Activated CD8-positive, alpha-beta memory T cell treated with anti-CD3 and anti-CD28 coated beads for 1 hour (primary cell): Measurements from ENCODE around the gene MRTFA.
"Not testable (repeated sequence)": the region's sequence is repeated elsewhere in the genome, so short reads cannot be mapped to it uniquely, and the experiment has no call there.

Experiments
- DNase-seq, 2 donors: peaks; one replicate each; pipeline ENCODE4 v3.0.0-alpha.2; 2020; ENCODE audit warnings: low read depth in 1 of 2; ENCODE audit errors: extremely low read depth in 1 of 2

Gene MRTFA

GRCh38 chr22:40502919-40503318 is 133.6 kb downstream of the MRTFA start:
- DNase-seq, result no peak

DNA sequence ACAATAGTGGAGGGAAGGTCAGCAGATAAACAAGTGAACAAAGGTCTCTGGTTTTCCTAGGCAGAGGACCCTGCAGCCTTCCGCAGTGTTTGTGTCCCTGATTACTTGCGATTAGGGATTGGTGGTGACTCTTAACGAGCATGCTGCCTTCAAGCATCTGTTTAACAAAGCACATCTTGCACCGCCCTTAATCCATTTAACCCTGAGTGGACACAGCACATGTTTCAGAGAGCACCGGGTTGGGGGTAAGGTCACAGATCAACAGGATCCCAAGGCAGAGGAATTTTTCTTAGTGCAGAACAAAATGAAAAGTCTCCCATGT is 136.1 kb downstream of the MRTFA start:
- not testable (repeated sequence) for DNase-seq

GRCh38 chr22:40499209-40499623 is 137.3 kb downstream of the MRTFA start:
- DNase-seq, result no peak

DNA sequence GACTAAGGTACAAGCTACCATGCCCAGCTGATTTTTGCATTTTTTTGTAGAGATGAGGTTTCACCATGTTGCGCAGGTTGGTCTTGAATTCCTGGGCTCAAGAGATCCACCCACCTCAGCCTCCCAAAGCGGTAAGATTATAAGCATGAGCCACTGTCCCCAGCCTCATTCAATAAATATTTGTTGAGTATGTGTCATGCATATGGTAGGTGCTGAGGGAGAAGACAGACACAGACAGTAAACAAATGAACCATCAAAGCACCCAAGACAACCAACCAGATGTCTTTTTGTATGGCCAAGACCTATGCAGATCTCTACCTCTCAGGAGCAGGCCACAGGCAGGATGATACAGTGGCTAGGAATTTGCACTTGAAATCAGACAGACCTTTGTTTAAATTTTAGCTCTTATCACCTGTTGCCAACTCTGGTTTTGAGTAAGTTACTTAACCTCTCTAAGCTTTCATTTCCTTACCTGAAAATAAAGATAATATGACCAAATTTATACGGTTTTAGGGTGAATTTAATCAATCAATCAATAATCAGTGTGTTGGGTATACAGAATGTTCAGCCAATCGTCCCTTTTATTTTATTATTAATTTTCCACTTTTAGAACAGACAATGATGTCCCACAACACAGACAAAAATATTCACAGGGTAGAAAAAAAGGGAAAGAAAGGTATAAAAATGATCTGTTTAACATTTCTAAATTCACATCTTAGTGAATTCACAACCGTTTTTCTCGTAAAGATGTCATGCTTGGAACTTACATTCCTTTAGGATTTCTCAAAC is 137.9 kb downstream of the MRTFA start:
- no peak for DNase-seq

DNA sequence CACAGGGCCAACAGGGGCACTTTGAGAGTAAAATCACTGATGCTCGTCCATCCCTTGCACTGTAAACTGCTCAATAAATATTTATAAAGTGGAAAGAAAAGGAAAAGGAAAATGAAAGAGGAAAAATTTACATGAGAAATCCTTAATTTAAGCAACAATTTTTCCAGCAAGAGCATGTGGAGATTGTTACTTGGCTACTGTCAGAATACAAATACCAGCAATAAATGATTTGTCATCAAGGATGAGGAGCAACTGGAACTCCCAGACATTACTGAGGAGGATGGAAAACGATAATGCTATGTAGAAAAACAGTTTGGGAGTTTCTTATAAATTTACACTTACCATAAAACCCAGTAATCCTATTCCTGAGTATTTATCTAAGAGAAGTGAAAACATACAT is 143.1 kb downstream of the MRTFA start:
- DNase-seq, result no peak

- no peak for DNase-seq
Measured at GRCh38 chr22:40491990-40492631, 144.4 kb downstream of the MRTFA start.

DNA sequence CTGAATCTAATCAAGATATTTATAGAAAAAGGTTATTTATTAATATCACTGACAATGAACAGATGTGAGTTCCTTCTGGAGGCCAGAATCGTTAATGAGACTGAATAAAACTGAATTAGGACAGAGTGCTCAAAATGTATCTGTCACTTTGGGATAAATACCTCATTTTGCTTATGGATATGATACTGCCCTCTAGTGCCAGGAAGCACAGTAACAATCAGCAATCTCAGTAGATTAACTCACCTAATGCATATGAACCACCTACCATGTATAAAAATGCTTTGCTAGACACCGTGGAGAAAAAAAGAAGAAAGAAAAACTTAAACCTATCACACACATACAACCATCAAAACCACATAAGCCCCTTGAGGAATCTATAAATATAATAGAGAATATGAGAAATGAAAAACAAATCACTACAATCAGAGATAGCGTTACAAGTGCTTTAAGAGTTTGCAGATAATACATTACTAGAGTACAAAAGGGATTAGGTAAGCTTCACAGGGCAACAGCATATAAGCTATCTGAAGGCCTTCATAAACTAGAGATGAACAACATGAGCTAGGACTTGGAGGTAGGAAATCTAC is 148.8 kb downstream of the MRTFA start:
- DNase-seq, result no peak

DNA sequence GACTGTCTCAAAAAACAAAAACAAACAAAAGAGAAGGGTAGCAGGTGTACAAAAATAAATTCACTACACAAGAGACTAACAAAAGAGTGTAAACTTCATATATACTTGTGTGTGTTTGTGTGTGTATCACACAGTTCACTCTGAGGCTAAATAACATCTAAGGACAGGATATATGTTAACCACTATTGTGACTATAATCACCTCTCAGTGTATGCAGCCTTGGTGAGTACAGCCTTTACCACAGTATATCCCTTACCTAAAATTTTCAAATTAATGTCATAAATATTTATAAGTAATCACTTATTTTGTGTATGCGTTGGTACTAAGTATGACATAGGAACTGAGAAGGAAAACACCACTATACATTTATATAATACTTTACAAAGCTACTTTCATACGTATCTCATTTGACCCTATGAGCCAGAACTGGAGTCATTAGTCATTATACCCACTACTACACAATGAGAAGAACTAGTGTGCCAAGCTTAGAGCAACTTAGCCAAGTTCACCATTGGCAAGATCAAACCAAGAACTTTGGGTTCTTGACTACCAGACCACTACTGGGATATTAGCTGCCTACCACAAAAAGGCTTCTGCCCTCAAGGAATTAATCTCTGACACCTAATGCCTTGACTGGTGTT is 149.4 kb downstream of the MRTFA start:
- no peak for DNase-seq

DNA sequence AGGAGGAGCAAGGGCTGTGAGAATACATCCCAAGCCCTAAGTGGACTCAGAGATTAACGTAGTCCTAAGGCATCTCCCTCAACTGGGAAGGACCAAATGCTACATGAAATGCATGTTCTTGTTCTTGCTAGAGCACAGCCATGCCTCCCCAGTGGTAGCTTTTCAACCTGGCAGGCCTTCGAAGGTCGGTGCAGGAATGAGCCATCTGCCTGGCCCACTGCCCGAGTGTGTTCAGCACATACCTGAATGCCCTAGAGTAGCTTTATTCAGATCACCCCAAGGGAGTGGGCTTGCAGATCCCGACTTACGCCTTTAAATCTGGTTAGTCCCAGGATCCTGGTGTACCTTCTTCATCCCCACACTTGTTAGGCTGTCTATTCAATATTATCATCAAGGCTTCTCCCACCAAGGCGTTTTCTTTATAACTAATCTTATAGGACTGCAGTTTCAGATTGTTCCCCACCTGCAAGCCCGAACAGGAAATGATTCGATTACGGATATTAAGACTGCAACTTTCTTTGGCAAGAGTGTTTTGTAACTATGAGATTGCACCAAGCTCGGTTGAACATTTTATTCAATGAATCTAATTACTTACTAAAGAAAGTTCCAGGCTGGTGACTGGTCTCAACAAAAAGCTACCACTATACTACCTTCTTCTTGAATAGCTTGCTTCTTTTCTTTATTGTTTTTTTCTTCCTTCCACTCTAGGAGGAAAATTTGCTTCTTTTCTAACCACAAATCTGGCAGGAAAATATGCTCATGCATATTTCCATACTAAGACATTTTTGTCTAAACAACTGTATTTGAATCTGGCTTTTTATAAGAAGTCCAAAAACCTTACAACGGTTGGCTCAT is 150.5 kb downstream of the MRTFA start:
- no peak for DNase-seq

GRCh38 chr22:40484906-40485669 is 151.4 kb downstream of the MRTFA start:
- DNase-seq, result no peak

DNA sequence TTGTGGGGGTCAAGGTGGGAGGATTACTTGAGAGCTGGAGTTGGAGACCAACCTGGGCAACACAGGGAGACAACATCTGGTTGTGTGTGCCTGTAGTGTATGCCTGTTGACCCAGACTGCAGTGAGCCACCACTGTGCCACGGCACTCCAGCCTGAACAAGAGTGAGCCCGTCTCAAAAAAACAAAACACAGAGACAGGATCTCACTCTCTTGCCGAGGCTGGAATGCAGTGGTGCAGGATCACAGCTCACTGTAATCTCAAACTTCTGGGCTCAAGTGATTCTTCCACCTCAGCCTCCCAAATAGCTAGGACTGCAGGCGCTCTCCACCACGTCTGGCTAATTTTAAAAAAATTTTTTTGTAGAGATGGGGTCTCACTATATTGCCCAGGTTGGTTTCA is 153.6 kb downstream of the MRTFA start:
- DNase-seq, result no peak

GRCh38 chr22:40482391-40482790 is 154.1 kb downstream of the MRTFA start:
- no peak for DNase-seq

- DNase-seq, result no peak
Measured at GRCh38 chr22:40480996-40481395, 155.5 kb downstream of the MRTFA start.

DNA sequence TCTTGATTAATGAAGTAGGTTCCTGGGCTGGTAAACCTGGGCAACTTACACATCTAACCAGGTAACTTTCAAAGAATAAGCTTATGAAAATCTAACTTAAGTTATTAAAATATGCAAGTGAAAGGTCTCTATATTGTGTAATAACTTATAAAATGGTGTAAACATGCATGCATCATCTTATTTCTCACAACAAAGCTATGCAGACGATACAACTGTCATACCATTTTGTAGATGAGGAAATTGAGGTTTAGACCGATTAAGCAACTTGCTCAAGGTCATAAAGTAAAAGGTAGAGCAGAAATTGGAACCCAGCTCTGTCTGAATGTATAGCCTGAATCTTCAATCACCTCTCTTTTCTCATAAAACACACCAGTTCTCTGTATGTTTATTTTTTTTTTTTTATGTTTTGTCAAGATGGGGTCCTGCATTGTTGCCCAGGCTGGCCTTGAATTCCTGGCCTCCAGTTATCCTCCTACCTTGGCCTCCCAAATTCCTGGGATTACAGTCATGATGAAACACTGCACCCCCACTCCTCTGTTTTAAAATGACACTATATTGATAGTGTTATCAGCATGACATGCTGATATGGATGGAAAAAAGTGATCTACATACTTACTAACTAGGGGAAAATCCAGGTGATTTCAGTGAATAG is 156.5 kb downstream of the MRTFA start:
- DNase-seq, result no peak

- no peak for DNase-seq
Measured at GRCh38 chr22:40479126-40479800, 157.3 kb downstream of the MRTFA start.

GRCh38 chr22:40478338-40479125 is 158.0 kb downstream of the MRTFA start:
- DNase-seq, result no peak

- no peak for DNase-seq
Measured at GRCh38 chr22:40477683-40478337, 158.7 kb downstream of the MRTFA start.

GRCh38 chr22:40476341-40476740 is 160.2 kb downstream of the MRTFA start:
- DNase-seq, result no peak
